GM19452 (cell line): ENCODE results near the gene NFIA.
"Not testable (repeated sequence)": the region's sequence is repeated elsewhere in the genome, so short reads cannot be mapped to it uniquely, and the experiment has no call there.

Experiments used
- ATAC-seq: cut with Tn5 transposase; IDR thresholded peaks from one replicate; pipeline ENCODE4 v1.9.1; 2021; ENCODE audit not compliant: unreplicated experiment

NFIA gene

GRCh38 chr1:61446531-61446991 is 364.2 kb downstream of the NFIA start:
- no peak for ATAC-seq

GRCh38 chr1:61447106-61447967 is 365.0 kb downstream of the NFIA start:
- no peak for ATAC-seq

DNA sequence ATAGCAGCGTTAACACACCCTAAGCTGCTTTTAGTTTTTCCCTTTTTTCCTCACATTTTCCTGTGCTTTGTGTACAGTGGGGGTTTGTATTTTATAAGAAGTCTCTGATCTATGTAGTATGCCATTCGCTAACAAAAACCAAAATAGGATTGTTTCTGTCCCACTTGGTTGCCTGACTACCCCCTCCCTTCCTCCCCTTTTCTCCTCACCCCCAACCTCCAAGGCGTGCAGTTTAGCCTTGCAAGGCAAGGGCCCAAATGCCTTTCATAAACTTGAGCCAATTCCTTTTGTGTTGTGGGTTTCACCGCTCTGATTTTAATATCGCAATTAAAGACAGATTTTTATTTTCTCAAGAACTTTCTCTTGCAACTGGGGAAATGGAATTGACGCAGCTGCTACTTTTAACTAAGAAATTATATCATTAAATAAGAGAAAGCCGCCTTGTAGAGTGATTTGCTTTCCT is 365.6 kb downstream of the NFIA start:
- no peak for ATAC-seq

DNA sequence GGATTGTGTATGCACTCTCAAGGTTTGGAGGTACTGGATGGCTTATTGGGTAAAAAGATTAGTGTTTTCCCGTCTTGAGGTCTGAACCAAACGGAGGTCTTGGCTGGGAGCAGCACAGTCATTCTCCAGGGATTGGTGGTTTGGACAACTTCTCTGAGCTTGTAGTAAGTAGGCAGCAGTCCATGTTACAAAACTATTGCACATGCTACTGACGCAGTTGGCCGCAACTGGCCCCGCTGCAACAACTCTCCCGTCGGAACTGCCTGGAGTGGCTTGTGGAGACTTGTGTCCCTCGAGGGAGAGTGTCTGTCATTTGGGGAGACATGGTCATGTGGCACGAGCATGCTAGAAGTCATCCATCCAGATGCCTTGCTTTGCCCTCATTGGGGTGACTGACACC is 366.6 kb downstream of the NFIA start:
- no peak for ATAC-seq

DNA sequence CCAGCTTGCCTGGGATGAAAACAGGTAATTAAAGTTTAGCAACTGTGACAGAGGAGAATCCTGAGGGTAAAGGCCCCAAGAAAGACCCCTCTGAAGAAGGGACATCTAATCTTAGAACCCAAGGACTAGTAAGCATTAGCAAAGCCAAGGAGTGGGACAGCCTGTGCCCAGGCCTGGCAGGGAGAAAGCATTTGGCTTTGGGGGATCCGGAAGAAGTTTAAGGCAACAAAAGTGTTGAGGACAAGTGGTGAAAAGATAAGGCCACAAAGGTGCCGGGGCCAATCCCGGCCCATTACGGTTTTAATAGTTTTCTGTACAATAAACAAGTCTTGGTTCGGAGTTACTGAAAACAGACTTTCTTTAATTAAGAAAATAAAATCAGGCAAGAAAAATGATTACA is 367.0 kb downstream of the NFIA start:
- ATAC-seq, result no peak

GRCh38 chr1:61450454-61450853 is 368.1 kb downstream of the NFIA start:
- ATAC-seq, result no peak

- no peak for ATAC-seq
These were observed 368.7 kb downstream of the NFIA start for GRCh38 chr1:61450872-61451571.

- no peak for ATAC-seq
These were observed 369.2 kb downstream of the NFIA start for GRCh38 chr1:61451572-61451968.

GRCh38 chr1:61452176-61453035 is 370.0 kb downstream of the NFIA start:
- no peak for ATAC-seq

DNA sequence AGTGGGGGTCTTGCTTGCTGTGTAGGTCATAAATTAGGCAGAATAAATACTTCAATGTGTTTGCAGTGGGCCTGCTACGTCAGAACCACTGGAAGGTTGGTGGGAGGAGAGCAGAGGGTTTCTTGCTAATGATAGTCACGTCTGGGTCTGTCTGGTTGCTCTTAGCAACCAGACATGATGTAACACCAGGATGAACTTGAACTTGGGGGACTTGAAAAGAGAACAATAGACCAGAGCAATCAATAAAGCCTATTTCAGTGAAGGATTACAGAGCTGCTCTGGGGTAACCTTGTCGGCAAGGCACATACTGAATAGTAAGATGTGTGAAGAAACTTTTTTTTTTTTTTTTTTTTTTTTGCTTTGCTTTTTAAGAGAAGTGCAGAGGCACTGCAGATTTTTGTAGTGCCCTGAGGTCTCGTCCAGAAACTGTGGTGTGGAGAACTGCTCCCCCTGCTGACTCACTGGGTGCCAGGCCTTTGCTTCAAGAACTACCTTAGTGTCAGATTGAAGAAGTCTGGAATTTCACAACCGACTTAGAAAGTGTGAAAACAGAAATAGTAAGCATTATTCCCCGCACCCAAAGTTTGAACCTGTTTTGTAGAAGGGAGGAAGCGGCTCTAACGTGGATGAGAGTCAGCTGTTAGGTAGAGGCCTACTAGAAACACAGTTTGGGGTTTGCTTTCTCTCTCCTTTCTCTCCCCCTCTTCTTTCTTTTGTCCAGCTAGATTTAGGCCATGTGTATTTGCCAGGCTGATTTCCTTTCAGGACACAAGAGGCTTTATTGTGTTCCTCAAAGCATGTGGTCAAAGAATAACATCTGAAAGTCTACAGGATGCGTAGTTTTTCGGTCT is 371.0 kb downstream of the NFIA start:
- peak; percentile 83 for ATAC-seq

DNA sequence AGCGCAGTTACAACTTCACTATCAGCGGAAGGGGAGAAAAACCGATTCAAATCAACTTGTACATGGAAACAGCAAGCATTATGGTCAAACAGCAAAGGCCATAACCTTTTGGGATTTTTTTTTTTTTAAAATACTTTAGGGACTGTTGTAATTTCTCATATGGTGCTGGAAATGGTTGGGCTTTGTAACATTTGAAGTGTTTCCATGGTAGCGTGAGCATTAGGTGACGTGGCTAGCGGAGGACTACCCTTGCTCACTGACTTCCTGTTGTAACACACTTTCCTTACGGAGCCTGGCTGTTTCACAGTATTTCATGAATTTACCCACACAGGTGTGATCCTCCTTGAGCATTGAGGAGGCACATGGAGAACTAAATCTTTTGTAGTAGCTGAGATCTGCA is 373.0 kb downstream of the NFIA start:
- ATAC-seq, result no peak

DNA sequence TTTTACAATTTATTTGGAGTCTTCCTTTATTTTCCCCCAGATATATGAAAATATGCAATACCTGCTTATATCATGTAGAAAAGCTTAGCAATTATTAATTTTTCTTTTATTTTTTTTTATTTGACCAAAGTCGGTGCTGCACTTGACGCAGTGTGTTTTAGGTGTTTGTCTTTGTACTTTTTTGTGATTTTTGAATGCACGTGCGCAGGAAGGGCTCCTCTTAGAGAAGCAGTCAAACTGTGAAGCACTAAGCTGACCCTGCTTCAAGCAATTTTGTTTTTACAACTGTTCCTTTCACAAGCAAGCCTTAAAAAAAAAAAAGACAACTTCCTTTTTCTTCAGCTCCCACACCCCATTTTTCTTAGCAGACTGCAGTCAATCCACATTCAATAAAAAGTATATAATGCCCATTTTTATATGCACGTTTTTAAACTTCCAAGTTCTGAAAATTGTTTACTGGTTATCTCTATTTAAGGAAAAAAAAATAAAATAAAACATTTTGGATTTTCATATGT is 375.2 kb downstream of the NFIA start:
- ATAC-seq, result no peak

- ATAC-seq, result no peak
These were observed 377.0 kb downstream of the NFIA start for GRCh38 chr1:61459345-61459744.

GRCh38 chr1:61460191-61460590 is 377.8 kb downstream of the NFIA start:
- no peak for ATAC-seq

- ATAC-seq, result no peak
These were observed 379.3 kb downstream of the NFIA start for GRCh38 chr1:61461406-61462384.

DNA sequence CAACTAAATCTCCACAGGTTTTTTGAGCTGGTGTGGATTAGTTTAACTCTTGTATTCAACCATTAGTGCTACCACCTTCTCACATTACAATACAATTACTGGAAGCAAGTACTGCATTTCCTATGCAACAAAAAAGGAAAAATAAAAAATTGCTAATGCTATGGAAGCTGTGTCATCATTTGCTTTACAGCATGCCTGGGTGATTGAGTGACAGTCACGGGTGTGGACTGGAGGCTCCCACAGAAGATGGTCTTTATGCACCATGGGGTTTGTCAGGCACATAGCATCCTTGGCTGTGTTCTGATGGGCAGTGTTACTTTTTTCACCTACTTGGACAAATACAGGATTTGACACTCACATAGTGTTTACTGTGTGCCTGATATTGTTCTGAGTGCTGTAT is 380.3 kb downstream of the NFIA start:
- ATAC-seq, result no peak

GRCh38 chr1:61463220-61463619 is 380.9 kb downstream of the NFIA start:
- no peak for ATAC-seq

- ATAC-seq, result not testable (repeated sequence)
These were observed 385.5 kb downstream of the NFIA start for GRCh38 chr1:61467836-61468235.

GRCh38 chr1:61469365-61469764 is 387.0 kb downstream of the NFIA start:
- ATAC-seq, result no peak
